ENCODE measurements around the gene MAP1A.

The MAP1A gene

GRCh38 chr15:43517354-43518196, at the start of gene MAP1A:
MAP1A (plus strand) TSS chr15:43517608; CDS start chr15:43521474, 3,866 bp downstream.
- DNase-seq: no peak

GRCh38 chr15:43469867-43470266, 47.5 kb upstream of the MAP1A start:
- DNase-seq: no peak

- DNase-seq: no peak
Measured at GRCh38 chr15:43471975-43472374, 45.4 kb upstream of the MAP1A start.

GRCh38 chr15:43473885-43474284, 43.5 kb upstream of the MAP1A start:
- no peak for DNase-seq

GRCh38 chr15:43483297-43484128, 33.9 kb upstream of the MAP1A start:
- no peak for DNase-seq

- DNase-seq: no peak
Measured at GRCh38 chr15:43484455-43484854, 33.0 kb upstream of the MAP1A start.

GRCh38 chr15:43487271-43487895, 30.0 kb upstream of the MAP1A start:
- DNase-seq: no peak

GRCh38 chr15:43488790-43489189, 28.6 kb upstream of the MAP1A start:
- DNase-seq: no peak

GRCh38 chr15:43489191-43489590, 28.2 kb upstream of the MAP1A start:
- DNase-seq: no peak

- no peak for DNase-seq
Measured at GRCh38 chr15:43492266-43492665, 25.1 kb upstream of the MAP1A start.

GRCh38 chr15:43492673-43493601, 24.5 kb upstream of the MAP1A start, which contains the start of gene TP53BP1:
TP53BP1 (minus strand) TSS chr15:43493156; CDS start chr15:43493043, 113 bp downstream.
- peak; percentile 96 for DNase-seq

- DNase-seq: no peak
Measured at GRCh38 chr15:43493703-43494472, 23.5 kb upstream of the MAP1A start.

GRCh38 chr15:43498990-43499389, 18.4 kb upstream of the MAP1A start:
- DNase-seq: no peak

GRCh38 chr15:43499635-43500034, 17.8 kb upstream of the MAP1A start:
- no peak for DNase-seq

- no peak for DNase-seq
Measured at GRCh38 chr15:43505738-43506137, 11.7 kb upstream of the MAP1A start.

GRCh38 chr15:43508421-43508820, 9.0 kb upstream of the MAP1A start:
- no peak for DNase-seq

- DNase-seq: no peak
Measured at GRCh38 chr15:43508991-43509659, 8.3 kb upstream of the MAP1A start.

GRCh38 chr15:43509660-43510199, 7.7 kb upstream of the MAP1A start:
- no peak for DNase-seq

GRCh38 chr15:43510200-43511011, 7.0 kb upstream of the MAP1A start:
- DNase-seq: peak; percentile 97
